Measurements from ENCODE around the gene MEGF9. TPM values are rescaled to one million over a fixed set of nuclear protein-coding genes. Genes with fewer than 3 reads are reported as not detected.

MEGF9 gene
- total and polyA plus RNA-seq, 2 donors (not counting 3 experiments of a cell fraction or from before 2014, with no cell fraction given), result 4.0 to 13.0 TPM

GRCh38 chr9:120612218-120612617 is 102.1 kb downstream of the MEGF9 start:
- Histone ChIP-seq H4K20me1 (replicated peaks; ENCODE audit: control insufficient read depth, extremely low read depth, insufficient read depth, low read length) (no peaks in the 10 kb centered on the region), H3K9ac (replicated peaks; ENCODE audit: extremely low read depth, insufficient read depth, low read length) (no peak overlapping the region), H2AFZ (ENCODE audit: low read depth, low read length) (no peak overlapping the region), H3K36me3 (ENCODE audit: control insufficient read depth in 2 of 2, extremely low read depth in 1 of 2, insufficient read depth in 2 of 2, low read length in 2 of 2) (no peaks in the 10 kb centered on the region), H3K79me2 (ENCODE audit: control insufficient read depth, insufficient read depth, low read length) (no peaks in the 10 kb centered on the region), H3K27ac (ENCODE audit: insufficient read depth, low read depth, low read length) (no peak overlapping the region), H3K4me1 (ENCODE audit: control insufficient read depth, extremely low read depth, insufficient read depth, low read length) (no peaks in the 10 kb centered on the region), H3K4me3 (replicated peaks in 1 of 3; ENCODE audit: insufficient read depth in 1 of 3, low read depth in 1 of 3, low read length in 3 of 3) (no peak overlapping the region), H3K9me3 (replicated peaks; ENCODE audit: control insufficient read depth, insufficient read depth, low read length) (no peaks in the 10 kb centered on the region), H3K4me2 (ENCODE audit: insufficient read depth, low read length) (no peak overlapping the region), H3K9me1 (replicated peaks; ENCODE audit: control insufficient read depth, extremely low read depth, insufficient read depth, low read length) (no peaks in the 10 kb centered on the region), H3K27me3 (ENCODE audit: control insufficient read depth in 2 of 2, insufficient read depth in 2 of 2, low read length in 2 of 2) (no peaks in the 10 kb centered on the region)
- ChIA-PET POLR2A (no interaction called here), CTCF (interaction anchor here (2.2 kb wide), 1 partner anchor 8 kb away, joined by 13 read pairs; no protein-coding TSS in a partner anchor)
- no peak for FAIRE-seq
- intact Hi-C loops (cut with micrococcal nuclease) (no loop called here), dilution Hi-C loops (cut with MboI; ENCODE audit: extremely low pct_ligation_motif_present, low sequenced_read_pairs) (no loop called here)
- DNase-seq (ENCODE audit: low read depth, low spot score), result no peak
- TF ChIP-seq GATA2 (IDR thresholded peaks at IDR 0.05; ENCODE audit: insufficient read depth, insufficient read length, low read depth, low read length), result no peak
- peak in 1 of 2 donors; percentile 6 for TF ChIP-seq CTCF (IDR thresholded peaks at IDR 0.05; ENCODE audit: extremely low read depth in 1 of 2, insufficient read depth in 1 of 2, low read depth in 1 of 2, low read length in 2 of 2)
- no peak for TF ChIP-seq FOS (IDR thresholded peaks at IDR 0.05; ENCODE audit: borderline replicate concordance, insufficient read depth, low read length)
- BruUV-seq (replicated peaks), result no TSS peak

- Histone ChIP-seq H3K4me2 (ENCODE audit: insufficient read depth, low read length) (no peak overlapping the region), H2AFZ (ENCODE audit: low read depth, low read length) (no peak overlapping the region), H3K27ac (ENCODE audit: insufficient read depth, low read depth, low read length) (no peak overlapping the region), H3K36me3 (ENCODE audit: control insufficient read depth in 2 of 2, extremely low read depth in 1 of 2, insufficient read depth in 2 of 2, low read length in 2 of 2) (no peaks in the 10 kb centered on the region), H3K4me3 (replicated peaks in 1 of 3; ENCODE audit: insufficient read depth in 1 of 3, low read depth in 1 of 3, low read length in 3 of 3) (no peak overlapping the region), H3K27me3 (ENCODE audit: control insufficient read depth in 2 of 2, insufficient read depth in 2 of 2, low read length in 2 of 2) (no peaks in the 10 kb centered on the region), H4K20me1 (replicated peaks; ENCODE audit: control insufficient read depth, extremely low read depth, insufficient read depth, low read length) (no peaks in the 10 kb centered on the region), H3K9me3 (replicated peaks; ENCODE audit: control insufficient read depth, insufficient read depth, low read length) (no peaks in the 10 kb centered on the region), H3K4me1 (ENCODE audit: control insufficient read depth, extremely low read depth, insufficient read depth, low read length) (no peaks in the 10 kb centered on the region), H3K9ac (replicated peaks; ENCODE audit: extremely low read depth, insufficient read depth, low read length) (no peak overlapping the region), H3K9me1 (replicated peaks; ENCODE audit: control insufficient read depth, extremely low read depth, insufficient read depth, low read length) (no peaks in the 10 kb centered on the region), H3K79me2 (ENCODE audit: control insufficient read depth, insufficient read depth, low read length) (no peaks in the 10 kb centered on the region)
- FAIRE-seq (no peak), DNase-seq (ENCODE audit: low read depth, low spot score) (no peak)
- intact Hi-C loops (cut with micrococcal nuclease) (no loop called here), dilution Hi-C loops (cut with MboI; ENCODE audit: extremely low pct_ligation_motif_present, low sequenced_read_pairs) (no loop called here)
- ChIA-PET POLR2A (no interaction called here), CTCF (interaction anchor here (0.6 to 2.2 kb wide), 5 partner anchors 8 to 448 kb away, joined by 3 to 13 read pairs (median 3); no protein-coding TSS in a partner anchor)
- no peak for TF ChIP-seq EZH2 (IDR thresholded peaks at IDR 0.05; ENCODE audit: borderline replicate concordance, low read depth, low read length, severe bottlenecking)
- no TSS peak for BruUV-seq (replicated peaks)
These were observed 102.6 kb downstream of the MEGF9 start for GRCh38 chr9:120611690-120612068.
